H1 (cell line): ENCODE results near the gene MYLIP. TPM values are rescaled to one million over a fixed set of nuclear protein-coding genes. Genes with fewer than 3 reads are reported as not detected.

Source experiments
- CTCF ChIA-PET: fragments of 300-600 bp; sonication (Branson Sonifier 250); formaldehyde crosslinking; loops from one replicate; lab custom pipeline; 2021; ENCODE audit not compliant: partially characterized antibody; lab: Charles Lee
- POLR2A ChIA-PET: fragments of 300-600 bp; sonication (Branson Sonifier 250); formaldehyde crosslinking; loops from one replicate; lab custom pipeline; 2021; ENCODE audit warnings: inconsistent platforms; ENCODE audit not compliant: partially characterized antibody; lab: Charles Lee
- DNase-seq, 2 experiments: peaks; one replicate each; pipeline versions ENCODE4 v3.0.0 to v3.0.0-alpha.2; 2010 to 2022; ENCODE audit warnings: low spot score in 2 of 2, low read depth in 1 of 2, mixed read lengths in 1 of 2
- FAIRE-seq: peaks from 2 replicates; lab custom pipeline; 2011; peaks lifted over from hg19 to GRCh38; lab: Jason Lieb, UNC
- H2AFZ ChIP-seq: 2 replicates; pipeline ENCODE4 v1.8.1; 2012; ENCODE audit warnings: low read length, inconsistent platforms
- H2AK5ac ChIP-seq: 2 replicates; pipeline ENCODE4 v1.6.1; 2013; ENCODE audit warnings: low read depth, low read length
- H2BK120ac ChIP-seq: replicated peaks from 2 replicates; pipeline ENCODE3; 2013; ENCODE audit warnings: low read depth, low read length, inconsistent platforms
- H2BK12ac ChIP-seq: 2 replicates; pipeline ENCODE4 v1.6.1; 2013; ENCODE audit warnings: low read depth, low read length
- H2BK15ac ChIP-seq: 2 replicates; pipeline ENCODE4 v1.6.1; 2013; ENCODE audit warnings: low read length
- H2BK20ac ChIP-seq: 2 replicates; pipeline ENCODE4 v1.6.1; 2013; ENCODE audit warnings: low read length
- H2BK5ac ChIP-seq: 2 replicates; pipeline ENCODE4 v1.6.1; 2013; ENCODE audit warnings: low read depth, low read length
- H3K14ac ChIP-seq: 2 replicates; pipeline ENCODE4 v1.6.1; 2013; ENCODE audit warnings: inconsistent platforms; ENCODE audit not compliant: insufficient read length
- H3K18ac ChIP-seq: 2 replicates; pipeline ENCODE4 v1.6.1; 2013; ENCODE audit warnings: low read length; ENCODE audit errors: extremely low read depth
- H3K23ac ChIP-seq: 2 replicates; pipeline ENCODE4 v1.6.1; 2013; ENCODE audit warnings: inconsistent platforms; ENCODE audit not compliant: insufficient read length
- H3K23me2 ChIP-seq: 2 replicates; pipeline ENCODE4 v1.6.1; 2013; ENCODE audit warnings: low read depth, low read length
- H3K27ac ChIP-seq: 2 replicates; pipeline ENCODE4 v1.6.1; 2011; ENCODE audit warnings: low read depth, low read length, inconsistent platforms
- H3K27me3 ChIP-seq, 4 experiments: replicated peaks in 1 of 4; 1 replicate in 1 of 4; 2 replicates in 3 of 4; pipeline versions ENCODE4 v1.6.1 to v1.8.1; 2011 to 2013; ENCODE audit warnings: low read length in 3 of 4, mild to moderate bottlenecking in 3 of 4, inconsistent platforms in 2 of 4, mixed read lengths in 2 of 4, moderate library complexity in 1 of 4; ENCODE audit not compliant: control insufficient read depth in 3 of 4, insufficient read depth in 3 of 4; ENCODE audit errors: extremely low read depth in 1 of 4
- H3K36me3 ChIP-seq, 4 experiments: 2 replicates each; pipeline versions ENCODE4 v1.6.1 to v1.8.1; 2011 to 2013; ENCODE audit warnings: mild to moderate bottlenecking in 4 of 4, low read length in 3 of 4, moderate library complexity in 2 of 4, control low read depth in 1 of 4, inconsistent platforms in 1 of 4; ENCODE audit not compliant: insufficient read depth in 4 of 4, control insufficient read depth in 2 of 4
- H3K4ac ChIP-seq: replicated peaks from 2 replicates; pipeline ENCODE3; 2013; ENCODE audit warnings: low read length, low read depth, mixed read lengths, inconsistent platforms; ENCODE audit not compliant: insufficient read length
- H3K4me1 ChIP-seq, 4 experiments: replicated peaks in 1 of 4; 1 replicate in 1 of 4; 2 replicates in 3 of 4; pipeline versions ENCODE4 v1.6.1 to v1.8.1; 2011 to 2013; ENCODE audit warnings: low read length in 3 of 4, inconsistent platforms in 2 of 4, mixed read lengths in 1 of 4; ENCODE audit not compliant: insufficient read depth in 4 of 4, control insufficient read depth in 3 of 4
- H3K4me2 ChIP-seq, 2 experiments: 2 replicates each; pipeline versions ENCODE4 v1.6.1 to v1.8.1; 2011 to 2013; ENCODE audit warnings: low read depth in 2 of 2, low read length in 2 of 2, control low read depth in 1 of 2, inconsistent platforms in 1 of 2, mild to moderate bottlenecking in 1 of 2; ENCODE audit not compliant: insufficient read depth in 1 of 2
- H3K4me3 ChIP-seq, 4 experiments: fragments of 200-600, 300-600 bp in 1 of 4; sonication (generic), shearing (Covaris generic), sonication (Bioruptor Twin) in 1 of 4; 2 replicates each; pipeline versions ENCODE4 v1.5.1 to v1.8.1; 2011 to 2016; ENCODE audit warnings: low read length in 4 of 4, low read depth in 3 of 4, control low read depth in 2 of 4, inconsistent platforms in 2 of 4, mild to moderate bottlenecking in 2 of 4, mixed read lengths in 1 of 4, moderate library complexity in 1 of 4; ENCODE audit not compliant: insufficient read depth in 2 of 4; ENCODE audit errors: extremely low read depth in 1 of 4
- H3K56ac ChIP-seq: replicated peaks from 2 replicates; pipeline ENCODE3; 2013; ENCODE audit warnings: low read depth, mild to moderate bottlenecking, mixed read lengths, low read length, inconsistent platforms; ENCODE audit not compliant: insufficient read length
- H3K79me1 ChIP-seq: 2 replicates; pipeline ENCODE4 v1.6.1; 2013; ENCODE audit warnings: low read depth, low read length, control low read depth
- H3K79me2 ChIP-seq, 2 experiments: 2 replicates each; pipeline versions ENCODE4 v1.6.1 to v1.8.1; 2012 to 2013; ENCODE audit warnings: low read length in 2 of 2, mild to moderate bottlenecking in 2 of 2, inconsistent platforms in 1 of 2; ENCODE audit not compliant: insufficient read depth in 2 of 2, control insufficient read depth in 1 of 2
- H3K9ac ChIP-seq, 4 experiments: replicated peaks in 1 of 4; 1 replicate in 1 of 4; 2 replicates in 3 of 4; pipeline versions ENCODE4 v1.6.1 to v1.8.1; 2011 to 2013; ENCODE audit warnings: low read depth in 3 of 4, low read length in 3 of 4, control low read depth in 2 of 4, mild to moderate bottlenecking in 2 of 4, moderate library complexity in 2 of 4, inconsistent platforms in 1 of 4; ENCODE audit errors: extremely low read depth in 1 of 4
- H3K9me3 ChIP-seq, 2 experiments: 2 replicates each; pipeline versions ENCODE4 v1.6.1 to v1.8.1; 2012 to 2013; ENCODE audit warnings: mild to moderate bottlenecking in 2 of 2, moderate library complexity in 2 of 2, control low read depth in 1 of 2, inconsistent platforms in 1 of 2, low read depth in 1 of 2, low read length in 1 of 2, mixed read lengths in 1 of 2; ENCODE audit not compliant: insufficient read depth in 2 of 2
- H4K20me1 ChIP-seq, 2 experiments: replicated peaks in 1 of 2; 2 replicates each; pipeline versions ENCODE3 to v1.8.1; 2011 to 2013; ENCODE audit warnings: inconsistent platforms in 2 of 2, low read length in 2 of 2, mild to moderate bottlenecking in 1 of 2; ENCODE audit not compliant: insufficient read depth in 2 of 2, control insufficient read depth in 1 of 2
- H4K5ac ChIP-seq: 2 replicates; pipeline ENCODE4 v1.6.1; 2013; ENCODE audit warnings: low read length, low read depth, mixed read lengths, inconsistent platforms; ENCODE audit not compliant: insufficient read length
- H4K8ac ChIP-seq: 2 replicates; pipeline ENCODE4 v1.8.0; 2013; ENCODE audit warnings: mild to moderate bottlenecking, moderate library complexity, low read length, inconsistent platforms; ENCODE audit not compliant: insufficient read depth; ENCODE audit errors: extremely low read depth
- H4K91ac ChIP-seq: replicated peaks from 2 replicates; pipeline ENCODE3; 2013; ENCODE audit warnings: low read length, mixed read lengths, inconsistent platforms; ENCODE audit not compliant: insufficient read length
- ASH2L ChIP-seq: fragments of 200-600, 300-600 bp; sonication (generic); IDR thresholded peaks from one replicate; pipeline ENCODE4 v1.7.1; 2017; ENCODE audit warnings: low read length
- ATF2 ChIP-seq: IDR thresholded peaks from 2 replicates; pipeline ENCODE4 v1.6.1; 2012; ENCODE audit warnings: low read length, inconsistent platforms
- ATF3 ChIP-seq: IDR thresholded peaks from 2 replicates; pipeline ENCODE4 v1.6.1; 2011; ENCODE audit warnings: low read depth, mild to moderate bottlenecking, low read length; ENCODE audit not compliant: insufficient read depth
- BCL11A ChIP-seq, 2 experiments: IDR thresholded peaks; one replicate each; pipeline ENCODE4 v1.6.1; 2011; ENCODE audit warnings: low read depth in 2 of 2, low read length in 2 of 2, mild to moderate bottlenecking in 2 of 2
- BRCA1 ChIP-seq: IDR thresholded peaks from 2 replicates; pipeline ENCODE4 v1.6.1; 2012; ENCODE audit warnings: low read depth, low read length, improper control_type of control experiment
- HDAC2 ChIP-seq, 2 experiments: fragments of 300-600 bp in 1 of 2; sonication (generic) in 1 of 2; IDR thresholded peaks; 2 replicates each; pipeline ENCODE4 v1.6.1; 2011 to 2012; ENCODE audit warnings: low read depth in 2 of 2, low read length in 2 of 2, mild to moderate bottlenecking in 2 of 2, moderate library complexity in 2 of 2, borderline replicate concordance in 1 of 2, inconsistent platforms in 1 of 2
- RNF2 ChIP-seq: fragments of 200-900, 300-1000 bp; sonication (generic); IDR thresholded peaks from 2 replicates; pipeline ENCODE4 v1.7.1; 2016; ENCODE audit warnings: borderline replicate concordance, low read depth, mild to moderate bottlenecking, antibody characterized with exemption, low read length; ENCODE audit not compliant: poor library complexity, severe bottlenecking; ENCODE audit errors: missing control alignments
- SP1 ChIP-seq: IDR thresholded peaks from 2 replicates; pipeline ENCODE4 v1.6.1; 2011; ENCODE audit warnings: low read depth, low read length
- SP4 ChIP-seq: IDR thresholded peaks from 2 replicates; pipeline ENCODE4 v1.6.1; 2012; ENCODE audit warnings: low read length, inconsistent platforms
- SRF ChIP-seq: IDR thresholded peaks from 2 replicates; pipeline ENCODE4 v1.6.1; 2011; ENCODE audit warnings: mild to moderate bottlenecking, low read depth, low read length, moderate library complexity
- WGBS, 2 experiments: shearing (Covaris generic) in 1 of 2; methylation state at CpG; one replicate each; pipeline versions ENCODE4 v1.1.6 to v1.1.7; 2013 to 2015; ENCODE audit warnings: low lambda C conversion rate in 2 of 2, mixed read lengths in 2 of 2, inconsistent platforms in 1 of 2, low coverage in 1 of 2, missing lambda C conversion rate in 1 of 2; ENCODE audit not compliant: insufficient replicate concordance in 2 of 2, insufficient coverage in 1 of 2, insufficient read length in 1 of 2; ENCODE audit errors: extremely low coverage in 1 of 2, missing lambda C conversion rate in 1 of 2; 5-methylcytosine and 5-hydroxymethylcytosine counted together
- polyA plus RNA-seq, 7 experiments: library from polyadenylated mRNA; depleted of rRNA in 3 of 7; stranded (reverse) in 5 of 7; unstranded in 2 of 7; fragments of >200 nt in 5 of 7; fragments of 200-250 nt in 2 of 7; gene quantifications; 1 replicate in 5 of 7; 2 replicates in 1 of 7; 4 replicates in 1 of 7; pipeline versions ENCODE4 v1.2.1 to v1.2.3, GENCODE V29; 2011 to 2013; ENCODE audit warnings: missing spikeins in 2 of 7, mixed read lengths in 2 of 7
- total RNA-seq: library from RNA; stranded (reverse); fragmentation: NEBNext Ultra II Directional; extraction: Animal tissue kit (Norgen Biotek cat#: 25700); gene quantifications from 2 replicates; pipeline ENCODE4 v1.2.1, GENCODE V29; 2021

MYLIP gene
- total and polyA plus RNA-seq, 2 of the 8 experiments (the other 6 are each of a cell fraction or from before 2014, with no cell fraction given) = 21.1 to 26.9 TPM

- Histone ChIP-seq H3K9me3 (no peaks in the 10 kb centered on the region), H3K4ac (no peak overlapping the region), H4K20me1 (no peaks in the 10 kb centered on the region), H3K56ac (no peak overlapping the region), H2BK12ac (no peak overlapping the region), H2BK15ac (no peak overlapping the region), H4K8ac (no peak overlapping the region), H3K4me1 (peaks cover 0 to 5% (median 2%) of the 10 kb centered on the region in 4 experiments; a peak in 3 of 7 replicates), H3K23me2 (no peaks in the 10 kb centered on the region), H3K27ac (no peak overlapping the region), H4K5ac (no peak overlapping the region), H3K36me3 (no peaks in the 10 kb centered on the region), H2BK120ac (peak overlapping the region; percentile 18)
- DNase-seq (no peak), FAIRE-seq (no peak)
- ChIA-PET CTCF (interaction anchor here (1.3 to 1.4 kb wide), 2 partner anchors 9 to 483 kb away, joined by 4 read pairs; no protein-coding TSS in a partner anchor), POLR2A (no interaction called here)
- 49% methylated on average over 8 of the region's 8 CpGs; no CpG with 5 or more reads in 1 of the 2 experiments for WGBS, 2 experiments
- no peak for TF ChIP-seq HDAC2 (IDR thresholded peaks at IDR 0.05; ENCODE audit: borderline replicate concordance in 1 of 2, low read depth in 2 of 2, low read length in 2 of 2)
- no peak for TF ChIP-seq BCL11A (IDR thresholded peaks at IDR 0.05; ENCODE audit: low read depth in 2 of 2, low read length in 2 of 2)
- no peak for TF ChIP-seq RNF2
- no peak for TF ChIP-seq BRCA1
- TF ChIP-seq SP1 = no peak
- no peak for TF ChIP-seq SRF
- TF ChIP-seq ATF3 = no peak
- TF ChIP-seq ASH2L = no peak
- no peak for TF ChIP-seq SP4
- TF ChIP-seq ATF2 = no peak
- TF ChIP-seq, all 59 proteins: peak for 0
- Histone ChIP-seq H3K27me3 (no peaks in the 10 kb centered on the region; a peak in 1 of 7 replicates), H4K91ac (no peak overlapping the region), H3K4me3 (peak overlapping the region in 1 of 4 experiments; percentile 14; a peak in 1 of 8 replicates), H2AK5ac (no peak overlapping the region), H2BK5ac (no peak overlapping the region), H3K18ac (no peak overlapping the region; the same call in 1 of the 2 replicates), H3K9ac (no peak overlapping the region), H3K79me2 (no peaks in the 10 kb centered on the region), H2AFZ (peak overlapping the region; percentile 15; the same call in 1 of the 2 replicates), H2BK20ac (no peak overlapping the region), H3K4me2 (peak overlapping the region in 1 of 2 experiments; percentile 27; a peak in 2 of 4 replicates), H3K14ac (no peak overlapping the region), H3K23ac (no peak overlapping the region), H3K79me1 (no peaks in the 10 kb centered on the region)
These were observed 45.7 kb downstream of the MYLIP start for GRCh38 chr6:16174416-16175078.
